Astrocyte (in vitro differentiated cells and primary cell): ENCODE data around the gene TAMALIN.

Experiments used
- EZH2 ChIP-seq: IDR thresholded peaks from 2 replicates; pipeline ENCODE4 v1.6.1; 2012; ENCODE audit warnings: mild to moderate bottlenecking, low read length, inconsistent platforms; ENCODE audit not compliant: insufficient read depth
- TF ChIP-seq, protein P1 (sequence below): IDR thresholded peaks from 2 replicates; pipeline ENCODE4 v1.5.1; 2011; ENCODE audit warnings: low read depth, mild to moderate bottlenecking, inconsistent platforms, low read length, moderate library complexity; ENCODE audit not compliant: insufficient read depth

- no peak for TF ChIP-seq EZH2
- TF ChIP-seq, protein P1, sequence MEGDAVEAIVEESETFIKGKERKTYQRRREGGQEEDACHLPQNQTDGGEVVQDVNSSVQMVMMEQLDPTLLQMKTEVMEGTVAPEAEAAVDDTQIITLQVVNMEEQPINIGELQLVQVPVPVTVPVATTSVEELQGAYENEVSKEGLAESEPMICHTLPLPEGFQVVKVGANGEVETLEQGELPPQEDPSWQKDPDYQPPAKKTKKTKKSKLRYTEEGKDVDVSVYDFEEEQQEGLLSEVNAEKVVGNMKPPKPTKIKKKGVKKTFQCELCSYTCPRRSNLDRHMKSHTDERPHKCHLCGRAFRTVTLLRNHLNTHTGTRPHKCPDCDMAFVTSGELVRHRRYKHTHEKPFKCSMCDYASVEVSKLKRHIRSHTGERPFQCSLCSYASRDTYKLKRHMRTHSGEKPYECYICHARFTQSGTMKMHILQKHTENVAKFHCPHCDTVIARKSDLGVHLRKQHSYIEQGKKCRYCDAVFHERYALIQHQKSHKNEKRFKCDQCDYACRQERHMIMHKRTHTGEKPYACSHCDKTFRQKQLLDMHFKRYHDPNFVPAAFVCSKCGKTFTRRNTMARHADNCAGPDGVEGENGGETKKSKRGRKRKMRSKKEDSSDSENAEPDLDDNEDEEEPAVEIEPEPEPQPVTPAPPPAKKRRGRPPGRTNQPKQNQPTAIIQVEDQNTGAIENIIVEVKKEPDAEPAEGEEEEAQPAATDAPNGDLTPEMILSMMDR, result no peak
These were observed 30.6 kb downstream of the TAMALIN start for GRCh38 chr12:52037248-52037861.
